ENCODE results near the gene SUGP1. TPM values are rescaled to one million over a fixed set of nuclear protein-coding genes. Genes with fewer than 3 reads are reported as not detected.

SUGP1 gene
- polyA plus RNA-seq, 1 donor (not counting 4 experiments of a cell fraction or from before 2014, with no cell fraction given), result 28.6 TPM

DNA sequence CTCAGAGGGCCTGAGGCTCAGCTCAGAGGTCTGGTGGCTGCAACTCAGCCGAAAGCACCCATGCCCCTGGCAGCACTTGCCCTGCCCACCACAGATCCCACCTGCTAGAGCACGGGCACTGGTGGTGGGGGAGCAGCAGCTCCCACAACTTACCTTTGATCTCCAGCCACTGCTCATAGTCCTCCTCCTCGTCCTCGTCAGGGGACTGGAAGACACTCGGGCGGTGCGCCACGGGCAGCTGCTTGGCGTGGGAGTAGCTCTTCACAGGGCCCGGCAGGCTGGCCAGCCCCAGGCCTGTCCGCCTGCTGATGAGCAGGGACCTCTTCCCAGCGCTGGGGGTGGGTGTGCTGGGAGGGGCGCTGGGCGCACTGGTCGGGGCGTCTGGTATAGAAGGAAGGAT, 14.6 kb downstream of the SUGP1 start:
- TF ChIP-seq, protein P1, sequence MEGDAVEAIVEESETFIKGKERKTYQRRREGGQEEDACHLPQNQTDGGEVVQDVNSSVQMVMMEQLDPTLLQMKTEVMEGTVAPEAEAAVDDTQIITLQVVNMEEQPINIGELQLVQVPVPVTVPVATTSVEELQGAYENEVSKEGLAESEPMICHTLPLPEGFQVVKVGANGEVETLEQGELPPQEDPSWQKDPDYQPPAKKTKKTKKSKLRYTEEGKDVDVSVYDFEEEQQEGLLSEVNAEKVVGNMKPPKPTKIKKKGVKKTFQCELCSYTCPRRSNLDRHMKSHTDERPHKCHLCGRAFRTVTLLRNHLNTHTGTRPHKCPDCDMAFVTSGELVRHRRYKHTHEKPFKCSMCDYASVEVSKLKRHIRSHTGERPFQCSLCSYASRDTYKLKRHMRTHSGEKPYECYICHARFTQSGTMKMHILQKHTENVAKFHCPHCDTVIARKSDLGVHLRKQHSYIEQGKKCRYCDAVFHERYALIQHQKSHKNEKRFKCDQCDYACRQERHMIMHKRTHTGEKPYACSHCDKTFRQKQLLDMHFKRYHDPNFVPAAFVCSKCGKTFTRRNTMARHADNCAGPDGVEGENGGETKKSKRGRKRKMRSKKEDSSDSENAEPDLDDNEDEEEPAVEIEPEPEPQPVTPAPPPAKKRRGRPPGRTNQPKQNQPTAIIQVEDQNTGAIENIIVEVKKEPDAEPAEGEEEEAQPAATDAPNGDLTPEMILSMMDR (optimal IDR thresholded peaks at IDR 0.05 in 1 of 3, IDR thresholded peaks at IDR 0.05 in 1 of 3, conservative IDR thresholded peaks at IDR 0.05 in 1 of 3; ENCODE audit: extremely low read depth in 1 of 3, insufficient read depth in 2 of 3, low read length in 3 of 3), result no peak
- Histone ChIP-seq H3K27ac (ENCODE audit: control insufficient read depth, insufficient read depth, low read length) (no peak overlapping the region), H3K4me3 (ENCODE audit: control insufficient read depth in 2 of 3, extremely low read depth in 1 of 3, insufficient read depth in 2 of 3, low read depth in 1 of 3, low read length in 3 of 3) (no peak overlapping the region), H3K36me3 (ENCODE audit: control insufficient read depth in 2 of 2, extremely low read depth in 1 of 2, insufficient read depth in 2 of 2, low read length in 2 of 2) (peaks cover 39 to 59% of the 10 kb centered on the region in 2 experiments), H3K4me2 (ENCODE audit: control insufficient read depth, extremely low read depth, insufficient read depth, low read depth, low read length) (no peak overlapping the region), H3K27me3 (ENCODE audit: control insufficient read depth, extremely low read depth, insufficient read depth, low read length) (no peaks in the 10 kb centered on the region), H2AFZ (ENCODE audit: control insufficient read depth, low read length) (no peak overlapping the region), H3K9ac (ENCODE audit: control insufficient read depth, extremely low read depth, insufficient read depth, low read length) (no peak overlapping the region), H3K79me2 (ENCODE audit: control insufficient read depth, insufficient read depth, low read length) (no peaks in the 10 kb centered on the region), H4K20me1 (ENCODE audit: control insufficient read depth, extremely low read depth, insufficient read depth, low read length) (no peaks in the 10 kb centered on the region), H3K9me1 (ENCODE audit: control insufficient read depth, extremely low read depth, insufficient read depth, low read length) (no peaks in the 10 kb centered on the region), H3K9me3 (ENCODE audit: control insufficient read depth, low read depth, low read length) (no peaks in the 10 kb centered on the region), H3K4me1 (ENCODE audit: control insufficient read depth, extremely low read depth, insufficient read depth, low read length) (no peaks in the 10 kb centered on the region)
- dilution Hi-C loops (cut with MboI; ENCODE audit: extremely low pct_ligation_motif_present, low sequenced_read_pairs), result no loop called here
- FAIRE-seq (no peak), DNase-seq (ENCODE audit: low read depth, low spot score) (no peak)

DNA sequence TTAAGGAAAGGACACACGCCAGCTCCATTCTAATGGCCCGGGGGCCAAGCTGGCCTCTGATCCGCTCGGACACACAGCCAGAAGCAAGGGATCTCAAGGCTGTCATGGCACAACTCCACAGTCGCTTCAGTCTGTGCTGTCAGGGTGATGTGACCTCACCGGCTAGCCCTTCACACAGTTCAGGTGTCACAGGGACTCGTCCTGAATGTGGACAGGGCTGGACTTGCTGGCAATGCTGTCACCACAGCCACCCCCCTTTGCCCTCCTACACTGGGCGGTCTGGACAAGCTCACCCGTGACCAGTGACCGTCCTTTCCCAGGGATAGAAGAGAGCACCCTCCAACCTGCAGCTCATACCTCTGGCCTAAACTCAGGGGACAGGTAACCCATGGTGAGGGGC, 15.2 kb downstream of the SUGP1 start:
- Histone ChIP-seq H4K20me1 (ENCODE audit: control insufficient read depth, extremely low read depth, insufficient read depth, low read length) (no peaks in the 10 kb centered on the region), H3K27me3 (ENCODE audit: control insufficient read depth, extremely low read depth, insufficient read depth, low read length) (no peaks in the 10 kb centered on the region), H3K4me1 (ENCODE audit: control insufficient read depth, extremely low read depth, insufficient read depth, low read length) (no peaks in the 10 kb centered on the region), H3K36me3 (ENCODE audit: control insufficient read depth in 2 of 2, extremely low read depth in 1 of 2, insufficient read depth in 2 of 2, low read length in 2 of 2) (peaks cover 39 to 59% of the 10 kb centered on the region in 2 experiments), H3K79me2 (ENCODE audit: control insufficient read depth, insufficient read depth, low read length) (no peaks in the 10 kb centered on the region), H3K9me1 (ENCODE audit: control insufficient read depth, extremely low read depth, insufficient read depth, low read length) (no peaks in the 10 kb centered on the region), H2AFZ (ENCODE audit: control insufficient read depth, low read length) (no peak overlapping the region), H3K4me3 (ENCODE audit: control insufficient read depth in 2 of 3, extremely low read depth in 1 of 3, insufficient read depth in 2 of 3, low read depth in 1 of 3, low read length in 3 of 3) (no peak overlapping the region), H3K4me2 (ENCODE audit: control insufficient read depth, extremely low read depth, insufficient read depth, low read depth, low read length) (no peak overlapping the region), H3K27ac (ENCODE audit: control insufficient read depth, insufficient read depth, low read length) (no peak overlapping the region), H3K9ac (ENCODE audit: control insufficient read depth, extremely low read depth, insufficient read depth, low read length) (no peak overlapping the region), H3K9me3 (ENCODE audit: control insufficient read depth, low read depth, low read length) (no peaks in the 10 kb centered on the region)
- no peak for TF ChIP-seq EZH2 (IDR thresholded peaks at IDR 0.05; ENCODE audit: low read length)
- TF ChIP-seq, protein P1 (optimal IDR thresholded peaks at IDR 0.05 in 1 of 3, IDR thresholded peaks at IDR 0.05 in 1 of 3, conservative IDR thresholded peaks at IDR 0.05 in 1 of 3; ENCODE audit: extremely low read depth in 1 of 3, insufficient read depth in 2 of 3, low read length in 3 of 3), result no peak
- DNase-seq (ENCODE audit: low read depth, low spot score) (no peak), FAIRE-seq (no peak)
- dilution Hi-C loops (cut with MboI; ENCODE audit: extremely low pct_ligation_motif_present, low sequenced_read_pairs), result no loop called here
